GM21381 (cell line): Measurements from ENCODE around the gene NRDE2.
"Not testable (repeated sequence)": the region's sequence is repeated elsewhere in the genome, so short reads cannot be mapped to it uniquely, and the experiment has no call there.

Experiments used
- ATAC-seq: cut with Tn5 transposase; IDR thresholded peaks from one replicate; pipeline ENCODE4 v1.9.1; 2021; ENCODE audit warnings: mild to moderate bottlenecking, moderate library complexity; ENCODE audit not compliant: unreplicated experiment

NRDE2 gene

DNA sequence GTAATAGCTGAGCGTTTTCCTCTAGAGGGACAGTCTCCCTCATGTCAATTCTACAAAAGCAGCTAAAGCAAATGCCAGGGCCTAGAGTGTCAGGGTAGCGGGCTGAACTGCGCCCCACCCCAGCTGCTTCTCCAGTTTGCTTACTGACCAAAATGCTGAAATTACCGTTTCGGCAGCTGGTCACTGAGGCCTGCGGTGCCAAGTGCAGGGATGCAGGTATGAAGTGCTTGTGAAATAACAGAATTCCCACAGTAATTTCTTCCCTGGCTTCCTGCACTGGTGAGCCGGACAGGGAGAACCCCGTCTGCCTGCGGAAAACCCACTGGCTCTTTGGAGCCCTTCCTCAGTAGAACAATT lies 56.3 kb downstream of the NRDE2 start:
- no peak for ATAC-seq

DNA sequence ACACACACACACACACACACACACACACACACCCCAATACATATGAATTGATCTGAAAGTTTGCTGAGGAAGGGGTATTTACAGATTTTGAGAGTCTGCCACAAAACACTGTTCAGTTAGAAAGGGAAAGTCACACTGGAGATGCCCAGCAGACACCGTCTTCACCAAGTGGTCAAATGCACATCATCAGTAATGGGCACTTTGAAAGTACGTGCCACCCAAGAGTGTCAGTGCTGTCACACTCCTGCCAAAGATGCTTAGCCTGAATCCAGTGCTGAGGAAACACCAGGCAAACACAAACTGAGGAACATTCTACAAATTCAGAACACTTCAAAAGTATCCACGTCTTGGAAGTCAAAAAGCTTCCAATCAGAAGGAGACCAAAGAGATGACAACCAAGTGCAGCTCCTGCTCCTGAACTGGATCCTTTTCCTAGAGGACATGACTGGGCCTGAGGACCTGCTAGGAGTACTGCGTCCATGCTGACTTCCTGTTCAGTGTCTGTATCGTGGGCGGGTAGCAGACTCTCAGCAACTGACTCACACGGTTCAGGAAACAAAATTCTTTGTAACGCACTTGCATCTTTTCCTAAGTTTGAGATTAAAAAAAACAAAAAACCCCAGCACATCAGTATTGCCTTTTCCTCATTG lies 56.8 kb downstream of the NRDE2 start:
- ATAC-seq, result no peak

DNA sequence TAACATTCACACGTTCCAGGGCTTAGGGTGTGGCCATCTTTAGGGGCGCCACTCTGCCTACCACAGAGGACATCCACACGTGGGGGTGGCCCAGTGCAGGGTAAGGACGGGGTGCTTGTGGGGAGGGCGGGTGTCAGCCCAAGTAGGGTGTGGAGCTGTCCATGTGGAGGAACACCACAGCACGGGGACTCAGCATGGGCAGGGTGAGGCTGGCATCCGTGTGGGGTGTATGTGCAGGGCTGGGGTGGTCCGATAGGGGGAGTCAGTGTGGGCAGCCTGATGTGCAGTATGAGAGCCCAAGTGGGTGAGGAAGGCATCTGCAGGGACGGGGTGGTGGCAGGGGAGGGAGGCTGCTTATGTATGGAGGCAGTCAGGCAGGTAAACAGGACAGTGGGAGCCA lies 57.7 kb downstream of the NRDE2 start:
- ATAC-seq, result no peak

DNA sequence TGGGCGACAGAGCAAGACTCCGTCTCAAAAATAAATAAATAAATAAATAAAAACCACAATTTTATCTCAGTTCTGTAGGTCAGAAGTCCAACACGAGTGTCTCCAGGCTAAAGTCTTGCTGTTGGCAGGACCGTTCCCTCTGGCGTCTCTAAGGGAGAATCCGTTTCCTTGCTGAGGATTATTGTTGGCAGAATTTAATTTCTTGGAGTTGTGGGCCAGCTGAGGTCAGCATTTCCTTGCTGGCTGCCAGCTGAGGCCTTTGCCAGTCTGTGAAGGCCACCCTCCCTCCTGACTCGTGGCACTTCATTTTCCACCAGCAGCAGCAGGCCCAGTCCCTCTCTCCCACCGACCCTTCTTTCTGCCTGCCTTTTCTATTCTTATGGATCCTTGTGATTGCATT lies 58.2 kb downstream of the NRDE2 start:
- no peak for ATAC-seq

DNA sequence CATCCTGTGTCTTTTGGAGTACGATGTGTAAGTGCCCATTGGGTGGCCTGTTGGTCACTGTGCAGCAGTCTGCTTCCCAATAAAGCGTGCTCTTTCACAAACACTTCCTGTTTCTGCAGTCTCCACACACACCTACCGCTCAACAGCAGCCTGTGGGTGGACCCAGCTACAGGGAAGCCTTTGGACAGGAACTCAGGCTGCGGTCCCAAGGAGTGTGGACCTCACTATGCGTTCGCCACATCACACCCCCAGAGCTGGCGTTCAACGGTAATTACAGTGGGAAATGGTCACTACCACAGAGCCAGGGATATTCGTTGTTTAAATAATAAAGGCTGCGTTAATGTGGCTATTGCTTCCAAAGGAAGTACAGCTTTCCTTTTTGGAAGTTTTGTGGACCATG lies 59.2 kb downstream of the NRDE2 start:
- ATAC-seq, result no peak

DNA sequence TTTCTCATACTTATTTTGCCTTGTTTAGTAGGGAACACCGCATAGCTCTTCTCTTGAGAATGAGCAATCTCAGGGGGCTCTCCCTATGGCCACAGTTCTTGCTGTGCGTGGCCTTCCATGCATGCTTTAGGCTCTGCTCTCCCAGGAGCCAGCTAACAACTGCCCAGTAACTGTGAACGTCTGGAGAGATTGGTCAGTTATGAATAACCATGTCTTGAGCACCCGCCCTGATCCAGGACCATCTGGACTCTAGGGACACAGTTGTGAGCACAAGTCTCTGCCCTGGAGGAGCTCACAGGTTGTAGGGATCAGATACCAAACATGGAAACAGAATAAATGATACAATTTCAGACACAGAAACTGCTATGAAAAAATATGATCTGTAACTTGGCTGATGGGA lies 63.3 kb downstream of the NRDE2 start:
- ATAC-seq, result no peak

DNA sequence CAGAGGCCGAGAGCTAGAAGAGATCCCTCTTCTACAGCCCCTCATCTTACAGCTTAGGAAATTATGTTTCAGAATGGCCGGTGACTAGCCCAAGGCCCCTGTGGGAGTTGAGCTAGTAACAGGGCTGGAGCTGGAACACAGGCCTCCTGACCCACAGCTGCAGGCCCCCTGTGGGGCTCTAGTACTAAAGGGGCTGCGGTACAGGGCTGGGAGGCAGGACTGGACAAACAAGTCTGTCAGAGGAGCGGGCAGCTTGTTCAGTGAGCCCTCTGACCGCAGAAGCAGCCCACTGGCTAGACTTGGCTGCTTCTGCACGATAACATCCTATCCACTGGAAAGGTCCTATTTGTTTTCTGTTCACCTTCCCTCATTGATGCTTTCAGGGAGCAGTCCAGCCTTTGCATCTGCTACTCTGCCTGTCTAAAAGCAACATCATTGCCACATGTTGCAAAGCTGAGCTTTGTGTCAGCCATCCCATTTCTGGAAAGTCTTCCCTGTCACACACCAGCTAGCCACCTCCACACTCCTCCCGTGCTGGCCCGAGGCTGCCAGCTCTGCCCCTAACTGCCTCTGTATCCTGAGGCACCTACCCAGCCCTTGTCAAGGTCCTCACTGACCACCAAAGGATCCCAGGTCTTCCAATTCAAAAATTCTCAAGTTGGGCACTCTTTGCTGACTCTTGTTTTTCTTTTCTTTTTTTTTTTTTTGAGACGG lies 65.1 kb downstream of the NRDE2 start:
- no peak for ATAC-seq

DNA sequence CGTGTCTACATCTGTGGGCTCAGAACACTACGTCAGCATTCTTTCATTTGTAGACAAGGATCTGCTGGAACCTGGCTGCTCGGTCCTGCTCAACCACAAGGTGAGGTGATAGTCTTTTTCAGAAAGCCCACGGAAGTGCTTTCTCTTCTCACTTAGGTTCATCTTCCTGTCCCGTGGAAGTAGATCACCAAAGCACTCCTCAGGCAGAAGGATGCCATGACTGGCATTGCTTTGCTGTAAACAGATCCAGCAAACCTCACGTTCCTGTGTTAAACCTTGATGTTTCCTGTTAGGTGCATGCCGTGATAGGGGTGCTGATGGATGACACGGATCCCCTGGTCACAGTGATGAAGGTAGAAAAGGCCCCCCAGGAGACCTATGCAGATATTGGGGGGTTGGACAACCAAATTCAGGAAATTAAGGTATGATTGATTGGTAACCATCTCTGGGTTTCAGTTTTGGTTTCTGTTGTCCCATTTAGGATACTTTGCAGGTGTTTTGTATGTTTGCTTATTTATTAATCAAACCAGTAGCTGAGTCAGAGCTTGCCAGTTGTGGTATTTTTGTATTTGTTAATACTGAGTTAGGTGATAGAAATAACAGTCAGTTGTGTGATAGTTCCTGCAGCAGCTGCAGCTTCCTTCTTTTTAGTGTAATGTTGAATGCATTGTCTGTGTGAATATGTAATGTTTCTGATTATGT lies 67.8 kb downstream of the NRDE2 start:
- peak; percentile 89 for ATAC-seq

DNA sequence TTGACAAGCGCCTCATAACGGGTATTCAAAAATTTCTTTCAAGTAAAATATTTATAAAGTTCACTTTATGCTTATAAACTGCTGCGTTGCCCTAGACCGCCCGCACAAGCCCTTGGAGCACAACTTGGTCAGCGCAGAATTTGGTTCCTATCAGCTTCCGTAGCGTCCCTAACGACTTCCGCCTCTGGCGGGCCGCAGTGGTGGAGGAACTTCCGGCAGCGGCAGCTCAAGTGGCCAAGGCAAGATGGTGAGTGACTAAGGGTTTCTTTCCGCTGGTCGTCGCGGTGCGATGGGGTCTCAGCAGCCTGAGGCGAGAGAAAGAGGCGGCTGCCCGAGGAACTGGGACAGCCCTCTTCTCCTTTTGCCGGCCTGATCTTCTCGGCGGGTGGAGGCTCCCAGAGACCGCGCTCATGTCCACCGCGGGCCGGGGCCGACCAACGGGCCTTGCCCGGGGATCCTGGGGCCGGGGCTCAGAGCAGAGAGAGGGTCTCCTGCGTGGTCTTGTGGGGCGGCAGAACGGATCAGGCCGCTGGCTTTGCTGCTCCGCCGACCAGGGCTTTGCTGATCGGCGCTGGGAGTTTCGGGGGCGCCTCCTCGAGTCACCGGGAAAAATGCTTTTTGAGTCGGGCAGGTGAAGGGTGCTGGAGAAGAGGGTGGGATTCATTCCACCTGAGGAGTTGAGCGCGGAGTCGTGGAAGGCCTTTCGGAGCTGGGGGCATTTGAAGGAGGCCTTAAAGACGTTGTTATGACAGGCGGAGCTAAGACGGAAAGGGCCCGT lies 75.2 kb downstream of the NRDE2 start, which contains the start of gene PSMC1:
TSS of gene PSMC1 (plus strand) at position 200 of the 778 bp plus-strand sequence. CDS start at position 245, 45 bp downstream.
- peak; percentile 96 for ATAC-seq

DNA sequence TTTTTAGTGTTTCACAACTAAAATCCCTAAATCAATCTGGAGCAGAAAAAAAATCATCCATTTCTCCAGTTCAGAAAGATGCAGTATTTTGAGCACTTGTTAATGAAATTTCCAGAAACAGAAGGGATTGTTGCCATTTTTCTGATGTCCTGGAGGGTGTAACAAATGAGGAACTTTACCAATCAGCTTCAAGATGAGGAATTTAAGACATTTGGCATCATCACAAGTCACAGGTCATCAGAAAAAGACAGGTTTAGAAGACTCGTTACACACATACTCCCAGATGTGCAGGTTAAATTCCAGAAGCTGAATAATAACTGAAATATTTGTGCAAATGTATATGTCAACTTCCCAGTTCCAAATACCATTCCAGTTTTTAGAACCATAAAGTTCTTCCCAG lies 75.9 kb downstream of the NRDE2 start:
- no peak for ATAC-seq

DNA sequence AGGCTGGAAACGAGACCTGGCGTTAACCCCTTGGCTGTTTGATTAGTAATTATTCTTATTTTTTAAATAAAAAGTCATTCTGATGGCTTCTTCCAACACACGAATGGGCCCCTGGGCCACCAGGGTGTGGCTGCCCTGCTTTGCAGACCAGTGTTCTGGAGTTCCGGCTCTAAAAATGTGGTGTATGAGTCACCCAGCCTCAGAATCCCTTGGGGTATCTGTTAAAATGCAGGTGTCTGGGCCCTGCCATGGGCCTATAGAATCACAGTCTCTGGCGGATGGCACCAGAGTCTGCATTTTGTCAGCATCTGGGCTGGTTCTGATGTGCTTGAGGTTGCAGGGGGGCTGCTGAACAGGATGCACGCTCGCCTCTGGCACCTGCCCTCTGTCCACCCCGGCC lies 77.9 kb downstream of the NRDE2 start:
- no peak for ATAC-seq

DNA sequence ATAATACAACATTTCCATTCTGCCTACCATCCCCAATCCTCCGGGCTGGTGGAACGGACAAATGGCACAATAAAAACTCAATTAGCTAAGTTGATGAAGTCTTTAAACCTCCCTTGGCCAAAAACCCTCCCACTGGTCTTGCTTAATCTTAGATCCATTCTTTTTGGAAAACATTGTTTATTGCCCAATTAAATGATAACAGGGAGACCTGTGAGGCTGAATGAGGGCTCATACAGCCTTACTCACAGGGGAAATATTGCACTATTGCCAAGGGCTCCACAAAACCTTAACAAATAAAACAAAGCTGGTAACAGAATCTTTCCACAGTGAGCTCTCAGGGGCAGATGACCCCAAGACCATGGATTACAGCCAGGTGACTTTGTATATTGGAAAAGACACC lies 83.1 kb downstream of the NRDE2 start:
- ATAC-seq, result no peak

DNA sequence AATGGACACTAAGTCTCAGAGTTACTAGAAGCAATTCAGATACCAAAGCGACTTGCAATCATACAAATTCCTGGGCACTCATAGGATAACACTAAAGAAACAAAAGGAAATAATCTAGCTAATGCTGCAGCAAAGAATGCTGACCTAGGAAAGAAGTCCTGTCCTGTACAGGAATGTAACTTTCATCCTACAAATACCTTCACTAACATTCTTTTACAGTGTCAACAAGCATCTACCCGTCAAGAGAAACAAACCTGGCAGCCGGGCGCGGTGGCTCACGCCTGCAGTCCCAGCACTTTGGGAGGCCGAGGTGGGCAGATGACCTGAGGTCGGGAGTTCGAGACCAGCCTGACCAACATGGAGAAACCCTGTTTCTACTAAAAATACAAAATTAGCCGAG lies 84.3 kb downstream of the NRDE2 start:
- not testable (repeated sequence) for ATAC-seq

DNA sequence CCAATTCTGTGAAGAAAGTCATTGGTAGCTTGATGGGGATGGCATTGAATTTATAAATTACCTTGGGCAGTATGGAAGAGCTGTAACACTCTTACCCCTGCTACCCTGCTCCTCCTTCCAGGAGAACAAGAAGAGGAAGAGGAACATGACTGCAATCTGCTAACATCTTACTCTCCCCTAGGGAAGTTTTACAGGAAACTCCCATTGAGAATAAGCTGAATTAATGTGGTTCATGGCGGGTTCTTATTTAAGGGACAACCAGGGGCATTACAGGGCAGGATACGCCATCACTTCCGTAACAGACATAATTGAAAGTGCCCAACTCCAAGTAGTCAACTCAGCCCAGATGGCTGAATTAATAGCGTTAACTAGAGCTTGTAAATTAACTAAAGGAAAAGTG lies 84.8 kb downstream of the NRDE2 start:
- ATAC-seq, result no peak

DNA sequence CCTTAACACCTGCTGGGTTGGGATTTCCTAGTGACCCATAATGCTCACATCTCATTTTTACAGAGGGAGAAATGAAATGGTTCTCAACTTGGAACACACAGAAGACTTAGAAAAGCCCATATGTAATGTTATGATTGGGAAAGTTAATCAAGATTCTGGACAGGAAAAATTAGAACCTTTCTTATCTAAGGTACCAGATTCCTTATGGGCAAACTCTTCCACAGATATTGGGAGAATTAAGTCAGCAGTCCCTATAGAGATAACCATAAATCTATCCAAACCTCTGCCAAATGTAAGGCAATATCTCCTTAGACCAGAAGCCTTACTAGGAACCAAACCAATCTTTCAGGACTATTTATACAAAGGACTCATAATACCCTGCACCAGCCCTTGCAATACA lies 89.3 kb downstream of the NRDE2 start:
- no peak for ATAC-seq

DNA sequence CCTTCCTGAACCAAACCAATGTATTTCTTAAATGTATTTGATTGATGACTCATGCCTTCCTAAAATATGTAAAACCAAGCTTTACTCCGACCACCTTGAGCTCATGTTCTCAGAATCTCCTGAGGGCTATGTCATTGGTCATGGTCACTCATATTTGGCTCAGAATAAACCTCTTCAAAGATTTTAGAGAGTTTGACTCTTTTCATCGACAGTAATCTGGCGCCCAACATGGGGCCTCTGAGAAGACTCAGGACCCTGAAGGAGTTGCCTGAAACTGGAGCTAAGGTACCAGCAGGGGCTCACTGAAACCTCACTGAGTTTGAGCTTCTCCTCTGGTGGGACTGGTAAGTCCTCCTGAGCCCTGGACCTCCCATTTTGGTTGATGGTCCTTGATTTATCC lies 92.6 kb downstream of the NRDE2 start:
- ATAC-seq, result no peak

DNA sequence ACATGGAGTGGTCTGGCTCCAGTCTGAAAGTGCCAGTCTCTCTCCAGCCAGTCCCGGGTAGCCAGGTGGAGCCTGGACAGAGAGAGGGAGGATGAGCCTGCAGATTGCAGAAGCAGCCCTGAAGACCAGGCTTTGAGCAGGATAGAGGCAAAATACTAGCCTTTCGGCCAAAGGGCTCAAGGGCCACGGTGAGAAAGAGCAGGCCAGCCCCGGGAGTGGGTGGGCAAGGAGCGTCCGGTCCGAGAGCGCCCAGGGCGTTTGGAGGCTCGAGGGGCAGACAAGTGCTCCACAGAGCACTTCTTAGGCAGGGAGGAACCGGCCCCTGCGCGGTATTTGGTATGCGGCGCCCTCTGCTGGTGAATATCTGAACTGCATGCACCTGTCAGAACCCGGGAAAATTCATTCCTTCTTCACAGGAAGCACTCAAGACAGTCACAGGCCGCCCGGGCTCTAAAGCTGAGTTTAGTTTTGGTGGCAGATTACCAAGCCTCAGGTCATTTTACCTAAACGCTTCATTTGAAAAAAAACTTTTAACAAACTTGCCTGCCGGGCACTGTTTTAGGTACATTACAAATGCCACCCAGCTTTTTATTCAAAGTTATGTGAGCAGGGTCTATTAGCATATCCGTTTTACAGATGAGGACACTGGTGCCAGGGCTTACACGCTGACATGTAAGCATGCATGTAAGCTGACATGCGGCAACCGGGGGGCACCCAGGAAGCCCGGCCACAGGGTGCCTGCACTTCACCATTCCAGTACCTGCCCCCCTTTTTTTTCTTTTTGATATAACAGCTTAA lies 96.4 kb downstream of the NRDE2 start:
- ATAC-seq, result no peak

DNA sequence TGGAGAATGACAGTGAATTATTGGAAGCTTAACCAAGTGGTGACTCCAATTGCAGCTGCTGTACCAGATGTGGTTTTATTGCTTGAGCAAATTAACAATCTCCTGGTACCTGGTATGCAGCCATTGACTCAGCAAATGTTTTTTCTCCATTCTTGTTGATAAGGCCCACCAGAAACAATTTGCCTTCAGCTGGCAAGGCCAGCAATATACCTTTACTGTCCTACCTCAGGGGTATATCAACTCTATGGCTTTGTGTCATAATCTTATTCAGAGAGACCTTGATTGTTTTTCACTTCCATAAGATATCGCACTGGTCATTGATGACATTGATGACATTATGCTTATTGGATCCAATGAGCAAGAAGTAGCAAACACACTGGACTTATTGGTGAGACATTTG lies 101.8 kb downstream of the NRDE2 start:
- not testable (repeated sequence) for ATAC-seq

DNA sequence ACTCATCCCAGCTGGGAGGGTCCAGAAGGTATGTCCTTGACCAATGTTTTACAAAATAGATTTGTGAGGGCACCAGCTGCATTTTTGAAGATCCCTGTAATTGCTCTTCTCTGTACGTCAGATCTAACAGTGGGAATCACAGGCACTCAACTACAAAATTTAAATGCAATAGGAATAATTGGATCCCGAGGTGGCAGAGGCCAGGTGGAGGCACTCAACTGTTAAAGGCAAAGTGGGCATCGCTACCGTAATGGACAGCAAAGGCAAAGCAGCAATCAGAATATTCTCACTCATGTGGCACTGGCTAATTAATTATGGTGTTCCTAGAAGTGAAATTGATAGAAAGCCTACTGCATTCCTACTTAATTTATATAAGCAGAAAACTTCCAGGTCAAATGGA lies 103.3 kb downstream of the NRDE2 start:
- ATAC-seq, result no peak
